Measurements from ENCODE around the gene XPOT.

XPOT gene

GRCh38 chr12:64468966-64469365 is 64.8 kb downstream of the XPOT start:
- H3K9me3 Mint-ChIP-seq, result no peaks in the 10 kb centered on the region
- ATAC-seq (ENCODE audit: low read depth), result no peak
- no peak overlapping the region for H3K4me3 Mint-ChIP-seq
- no peak for DNase-seq (ENCODE audit: low spot score in 2 of 2)
- no peak overlapping the region for H3K27ac Mint-ChIP-seq
- H3K36me3 Mint-ChIP-seq, result peaks cover 36% of the 10 kb centered on the region
- H3K4me1 Mint-ChIP-seq, result peaks cover 11% of the 10 kb centered on the region
- no peaks in the 10 kb centered on the region for H3K27me3 Mint-ChIP-seq

- ATAC-seq (ENCODE audit: low read depth) (no peak), DNase-seq (ENCODE audit: low spot score in 2 of 2) (no peak)
- peak overlapping the region; percentile 58 for H3K27ac Mint-ChIP-seq
- H3K9me3 Mint-ChIP-seq, result no peaks in the 10 kb centered on the region
- peaks cover 37% of the 10 kb centered on the region for H3K36me3 Mint-ChIP-seq
- H3K4me3 Mint-ChIP-seq, result no peak overlapping the region
- peaks cover 11% of the 10 kb centered on the region for H3K4me1 Mint-ChIP-seq
- no peaks in the 10 kb centered on the region for H3K27me3 Mint-ChIP-seq
Measured at GRCh38 chr12:64469455-64470142, 65.4 kb downstream of the XPOT start.

- Mint-ChIP-seq H3K27me3 (no peaks in the 10 kb centered on the region), H3K9me3 (no peaks in the 10 kb centered on the region), H3K27ac (peak overlapping the region; percentile 6), H3K4me1 (peaks cover 11% of the 10 kb centered on the region), H3K36me3 (peaks cover 43% of the 10 kb centered on the region), H3K4me3 (no peak overlapping the region)
- no peak for DNase-seq (ENCODE audit: low spot score in 2 of 2)
- no peak for ATAC-seq (ENCODE audit: low read depth)
Measured at GRCh38 chr12:64470495-64470894, 66.3 kb downstream of the XPOT start.

GRCh38 chr12:64473176-64473575 is 69.0 kb downstream of the XPOT start:
- Mint-ChIP-seq H3K4me3 (no peak overlapping the region), H3K9me3 (no peaks in the 10 kb centered on the region), H3K27ac (no peak overlapping the region), H3K27me3 (no peaks in the 10 kb centered on the region), H3K4me1 (peaks cover 15% of the 10 kb centered on the region), H3K36me3 (peaks cover 57% of the 10 kb centered on the region)
- no peak for ATAC-seq (ENCODE audit: low read depth)
- DNase-seq (ENCODE audit: low spot score in 2 of 2), result no peak

GRCh38 chr12:64475518-64475917 is 71.3 kb downstream of the XPOT start:
- DNase-seq (ENCODE audit: low spot score in 2 of 2) (no peak), ATAC-seq (ENCODE audit: low read depth) (no peak)
- Mint-ChIP-seq H3K4me3 (no peak overlapping the region), H3K9me3 (no peaks in the 10 kb centered on the region), H3K27me3 (no peaks in the 10 kb centered on the region), H3K27ac (no peak overlapping the region), H3K4me1 (peaks cover 8% of the 10 kb centered on the region), H3K36me3 (peaks cover 46% of the 10 kb centered on the region)

GRCh38 chr12:64476844-64477243 is 72.7 kb downstream of the XPOT start:
- Mint-ChIP-seq H3K36me3 (peaks cover 44% of the 10 kb centered on the region), H3K4me1 (peaks cover 8% of the 10 kb centered on the region), H3K9me3 (no peaks in the 10 kb centered on the region), H3K27me3 (no peaks in the 10 kb centered on the region), H3K4me3 (no peak overlapping the region), H3K27ac (no peak overlapping the region)
- no peak for ATAC-seq (ENCODE audit: low read depth)
- no peak for DNase-seq (ENCODE audit: low spot score in 2 of 2)

- Mint-ChIP-seq H3K27ac (no peak overlapping the region), H3K4me3 (no peak overlapping the region), H3K9me3 (no peaks in the 10 kb centered on the region), H3K27me3 (no peaks in the 10 kb centered on the region), H3K36me3 (peaks cover 39% of the 10 kb centered on the region), H3K4me1 (peaks cover 5% of the 10 kb centered on the region)
- ATAC-seq (ENCODE audit: low read depth), result no peak
- DNase-seq (ENCODE audit: low spot score in 2 of 2), result no peak
Measured at GRCh38 chr12:64478661-64479060, 74.5 kb downstream of the XPOT start.

GRCh38 chr12:64480148-64480547 is 76.0 kb downstream of the XPOT start:
- H3K4me3 Mint-ChIP-seq, result no peak overlapping the region
- no peaks in the 10 kb centered on the region for H3K27me3 Mint-ChIP-seq
- no peaks in the 10 kb centered on the region for H3K9me3 Mint-ChIP-seq
- peaks cover 5% of the 10 kb centered on the region for H3K4me1 Mint-ChIP-seq
- no peak for DNase-seq (ENCODE audit: low spot score in 2 of 2)
- H3K27ac Mint-ChIP-seq, result no peak overlapping the region
- ATAC-seq (ENCODE audit: low read depth), result no peak
- H3K36me3 Mint-ChIP-seq, result peaks cover 28% of the 10 kb centered on the region

GRCh38 chr12:64486657-64487056 is 82.5 kb downstream of the XPOT start:
- Mint-ChIP-seq H3K4me3 (no peak overlapping the region), H3K27me3 (no peaks in the 10 kb centered on the region), H3K27ac (no peak overlapping the region), H3K36me3 (peaks cover 10% of the 10 kb centered on the region), H3K4me1 (no peaks in the 10 kb centered on the region), H3K9me3 (no peaks in the 10 kb centered on the region)
- DNase-seq (ENCODE audit: low spot score in 2 of 2), result no peak
- no peak for ATAC-seq (ENCODE audit: low read depth)

- peaks cover 8% of the 10 kb centered on the region for H3K36me3 Mint-ChIP-seq
Measured at GRCh38 chr12:64491718-64492117, 87.5 kb downstream of the XPOT start.

GRCh38 chr12:64493513-64493912 is 89.3 kb downstream of the XPOT start:
- ATAC-seq (ENCODE audit: low read depth) (no peak), DNase-seq (ENCODE audit: low spot score in 2 of 2) (no peak)
- Mint-ChIP-seq H3K27me3 (no peaks in the 10 kb centered on the region), H3K9me3 (no peaks in the 10 kb centered on the region), H3K36me3 (peaks cover 12% of the 10 kb centered on the region), H3K4me1 (no peaks in the 10 kb centered on the region), H3K27ac (no peak overlapping the region), H3K4me3 (no peak overlapping the region)

More at GRCh38 chr12:64491718-64492117, 87.5 kb downstream of the XPOT start:
- Mint-ChIP-seq H3K4me1 (no peaks in the 10 kb centered on the region), H3K27ac (no peak overlapping the region), H3K9me3 (no peaks in the 10 kb centered on the region), H3K27me3 (no peaks in the 10 kb centered on the region), H3K4me3 (no peak overlapping the region)
- ATAC-seq (ENCODE audit: low read depth) (no peak), DNase-seq (ENCODE audit: low spot score in 2 of 2) (no peak)

GRCh38 chr12:64494998-64495729 is 91.0 kb downstream of the XPOT start:
- DNase-seq (ENCODE audit: low spot score in 2 of 2), result no peak
- peak overlapping the region; percentile 45 for H3K27ac Mint-ChIP-seq
- peaks cover 12% of the 10 kb centered on the region for H3K36me3 Mint-ChIP-seq
- no peak overlapping the region for H3K4me3 Mint-ChIP-seq
- ATAC-seq (ENCODE audit: low read depth), result no peak
- no peaks in the 10 kb centered on the region for H3K4me1 Mint-ChIP-seq
- no peaks in the 10 kb centered on the region for H3K27me3 Mint-ChIP-seq
- no peaks in the 10 kb centered on the region for H3K9me3 Mint-ChIP-seq

GRCh38 chr12:64496839-64497400 is 92.7 kb downstream of the XPOT start:
- Mint-ChIP-seq H3K27ac (no peak overlapping the region), H3K4me1 (no peaks in the 10 kb centered on the region), H3K36me3 (peaks cover 19% of the 10 kb centered on the region), H3K27me3 (no peaks in the 10 kb centered on the region), H3K9me3 (no peaks in the 10 kb centered on the region), H3K4me3 (no peak overlapping the region)
- no peak for ATAC-seq (ENCODE audit: low read depth)
- DNase-seq (ENCODE audit: low spot score in 2 of 2), result no peak

- H3K27me3 Mint-ChIP-seq, result no peaks in the 10 kb centered on the region
- no peak for ATAC-seq (ENCODE audit: low read depth)
Measured at GRCh38 chr12:64497484-64497883, 93.3 kb downstream of the XPOT start.

More at GRCh38 chr12:64497484-64497883, 93.3 kb downstream of the XPOT start:
- no peak overlapping the region for H3K27ac Mint-ChIP-seq
- H3K4me1 Mint-ChIP-seq, result no peaks in the 10 kb centered on the region
- peaks cover 19% of the 10 kb centered on the region for H3K36me3 Mint-ChIP-seq
- DNase-seq (ENCODE audit: low spot score in 2 of 2), result no peak
- H3K4me3 Mint-ChIP-seq, result no peak overlapping the region
- no peaks in the 10 kb centered on the region for H3K9me3 Mint-ChIP-seq
